B cell (primary cell): ENCODE measurements around the gene UNC5A.

Experiments
- CTCF ChIP-seq: fragments of 200-600 bp; IDR thresholded peaks from one replicate; pipeline ENCODE4 v1.8.0; 2022; ENCODE audit warnings: antibody characterized with exemption, mild to moderate bottlenecking
- EZH2 ChIP-seq: IDR thresholded peaks from 2 replicates; pipeline ENCODE4 v1.6.1; 2012; ENCODE audit warnings: borderline replicate concordance, low read depth, mild to moderate bottlenecking, moderate library complexity, low read length; ENCODE audit not compliant: insufficient read depth, poor library complexity, severe bottlenecking

GRCh38 chr5:176789873-176790615 lies 20.3 kb upstream of the UNC5A start:
- TF ChIP-seq CTCF (no peak), EZH2 (no peak)
